Suprapubic skin (tissue), 4 donors: ENCODE measurements around the gene HSPA8. TPM values are rescaled to one million over a fixed set of nuclear protein-coding genes. Genes with fewer than 3 reads are reported as not detected.

Source experiments
- DNase-seq, 2 donors: peaks; one replicate each; pipeline ENCODE4 v3.0.0-alpha.2; 2019; ENCODE audit warnings: low spot score in 2 of 2
- H3K27ac ChIP-seq: fragments of 200-600 bp; sonication (generic); one replicate; pipeline ENCODE4 v1.5.1; 2019
- H3K27me3 ChIP-seq: fragments of 200-600 bp; sonication (generic); one replicate; pipeline ENCODE4 v1.5.1; 2019
- H3K36me3 ChIP-seq: fragments of 200-600 bp; sonication (generic); one replicate; pipeline ENCODE4 v1.5.1; 2019
- H3K4me1 ChIP-seq: fragments of 200-600 bp; sonication (generic); one replicate; pipeline ENCODE4 v1.5.1; 2019
- H3K4me3 ChIP-seq: fragments of 200-600 bp; sonication (generic); one replicate; pipeline ENCODE4 v1.5.1; 2019; ENCODE audit warnings: mild to moderate bottlenecking
- H3K9me3 ChIP-seq: fragments of 200-600 bp; sonication (generic); one replicate; pipeline ENCODE4 v1.5.1; 2019
- EP300 ChIP-seq: sonication (generic); formaldehyde crosslinking; IDR thresholded peaks from one replicate; pipeline ENCODE4 v1.6.1; 2017; ENCODE audit warnings: antibody characterized with exemption
- POLR2A ChIP-seq, 2 donors: fragments of 450-650 bp; IDR thresholded peaks; one replicate each; pipeline ENCODE4 v1.6.1; 2017; ENCODE audit warnings: antibody characterized with exemption in 2 of 2, mild to moderate bottlenecking in 2 of 2, moderate library complexity in 2 of 2
- POLR2AphosphoS5 ChIP-seq, 3 donors: sonication (generic); formaldehyde crosslinking; IDR thresholded peaks; one replicate each; pipeline ENCODE4 v1.6.1; 2017; ENCODE audit warnings: antibody characterized with exemption in 3 of 3
- WGBS: methylation state at CpG from one replicate; pipeline ENCODE4 v1.1.5; 2018; 5-methylcytosine and 5-hydroxymethylcytosine counted together
- total RNA-seq, 4 donors: library from RNA; depleted of rRNA; stranded (reverse); fragments of >200 nt; gene quantifications; one replicate each; pipeline ENCODE4 v1.1.0, GENCODE V29; 2016
- TF ChIP-seq, protein P1 (sequence below), 2 donors: fragments of 200-600 bp in 1 of 2; fragments of 450-650 bp in 1 of 2; sonication (generic) in 1 of 2; IDR thresholded peaks; one replicate each; pipeline ENCODE4 v1.5.1; 2016 to 2019; ENCODE audit warnings: antibody characterized with exemption in 2 of 2, mild to moderate bottlenecking in 1 of 2, moderate library complexity in 1 of 2

The HSPA8 gene
- total RNA-seq, 4 donors from 2014 or later, result 212 to 708 (median 560) TPM

DNA sequence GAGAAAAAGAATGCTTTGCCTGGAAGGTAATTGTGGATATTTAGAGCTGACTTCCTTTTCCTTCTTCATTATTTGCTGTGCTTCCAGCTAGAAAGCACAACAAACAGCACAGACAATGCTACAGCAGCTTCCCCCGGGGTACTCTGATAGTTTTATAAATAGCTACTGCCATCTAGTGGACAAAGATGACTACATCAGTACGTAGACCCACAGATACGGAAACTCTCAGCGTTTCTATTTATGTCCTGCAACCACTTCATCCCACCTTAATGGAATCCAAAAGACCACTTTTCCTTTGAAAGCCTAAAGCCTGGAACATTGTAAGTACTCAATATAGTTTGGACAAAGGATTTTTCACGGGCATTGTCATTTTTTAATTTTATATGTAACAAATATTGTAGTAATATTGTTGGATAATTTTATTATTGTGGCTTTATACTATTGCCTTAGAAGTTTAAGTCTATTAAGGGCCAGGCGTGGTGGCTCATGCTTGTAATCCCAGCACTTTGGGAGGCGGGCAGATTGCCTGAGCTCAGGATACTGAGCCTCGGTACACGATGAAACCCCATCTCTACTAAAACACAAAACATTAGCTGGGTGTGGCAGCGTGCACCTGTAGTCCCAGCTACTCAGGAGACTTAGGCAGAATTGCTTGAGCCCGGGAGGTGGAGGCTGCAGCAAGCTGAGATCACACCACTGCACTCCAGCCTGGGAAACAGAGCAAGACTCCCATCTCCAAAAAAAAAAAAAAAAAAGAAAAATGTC lies 7.5 kb downstream of the HSPA8 start:
- no peak overlapping the region for H3K4me3 ChIP-seq
- TF ChIP-seq EP300, result no peak
- TF ChIP-seq, protein P1, sequence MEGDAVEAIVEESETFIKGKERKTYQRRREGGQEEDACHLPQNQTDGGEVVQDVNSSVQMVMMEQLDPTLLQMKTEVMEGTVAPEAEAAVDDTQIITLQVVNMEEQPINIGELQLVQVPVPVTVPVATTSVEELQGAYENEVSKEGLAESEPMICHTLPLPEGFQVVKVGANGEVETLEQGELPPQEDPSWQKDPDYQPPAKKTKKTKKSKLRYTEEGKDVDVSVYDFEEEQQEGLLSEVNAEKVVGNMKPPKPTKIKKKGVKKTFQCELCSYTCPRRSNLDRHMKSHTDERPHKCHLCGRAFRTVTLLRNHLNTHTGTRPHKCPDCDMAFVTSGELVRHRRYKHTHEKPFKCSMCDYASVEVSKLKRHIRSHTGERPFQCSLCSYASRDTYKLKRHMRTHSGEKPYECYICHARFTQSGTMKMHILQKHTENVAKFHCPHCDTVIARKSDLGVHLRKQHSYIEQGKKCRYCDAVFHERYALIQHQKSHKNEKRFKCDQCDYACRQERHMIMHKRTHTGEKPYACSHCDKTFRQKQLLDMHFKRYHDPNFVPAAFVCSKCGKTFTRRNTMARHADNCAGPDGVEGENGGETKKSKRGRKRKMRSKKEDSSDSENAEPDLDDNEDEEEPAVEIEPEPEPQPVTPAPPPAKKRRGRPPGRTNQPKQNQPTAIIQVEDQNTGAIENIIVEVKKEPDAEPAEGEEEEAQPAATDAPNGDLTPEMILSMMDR (IDR thresholded peaks at IDR 0.05), result peak; percentile 44 to 65
- H3K9me3 ChIP-seq, result no peaks in the 10 kb centered on the region
- peaks cover 51% of the 10 kb centered on the region for H3K36me3 ChIP-seq
- H3K27ac ChIP-seq, result no peak overlapping the region
- no peak for DNase-seq
- no peaks in the 10 kb centered on the region for H3K27me3 ChIP-seq
- 27% methylated on average over 11 of the region's 11 CpGs for WGBS
- peaks cover 30% of the 10 kb centered on the region for H3K4me1 ChIP-seq

DNA sequence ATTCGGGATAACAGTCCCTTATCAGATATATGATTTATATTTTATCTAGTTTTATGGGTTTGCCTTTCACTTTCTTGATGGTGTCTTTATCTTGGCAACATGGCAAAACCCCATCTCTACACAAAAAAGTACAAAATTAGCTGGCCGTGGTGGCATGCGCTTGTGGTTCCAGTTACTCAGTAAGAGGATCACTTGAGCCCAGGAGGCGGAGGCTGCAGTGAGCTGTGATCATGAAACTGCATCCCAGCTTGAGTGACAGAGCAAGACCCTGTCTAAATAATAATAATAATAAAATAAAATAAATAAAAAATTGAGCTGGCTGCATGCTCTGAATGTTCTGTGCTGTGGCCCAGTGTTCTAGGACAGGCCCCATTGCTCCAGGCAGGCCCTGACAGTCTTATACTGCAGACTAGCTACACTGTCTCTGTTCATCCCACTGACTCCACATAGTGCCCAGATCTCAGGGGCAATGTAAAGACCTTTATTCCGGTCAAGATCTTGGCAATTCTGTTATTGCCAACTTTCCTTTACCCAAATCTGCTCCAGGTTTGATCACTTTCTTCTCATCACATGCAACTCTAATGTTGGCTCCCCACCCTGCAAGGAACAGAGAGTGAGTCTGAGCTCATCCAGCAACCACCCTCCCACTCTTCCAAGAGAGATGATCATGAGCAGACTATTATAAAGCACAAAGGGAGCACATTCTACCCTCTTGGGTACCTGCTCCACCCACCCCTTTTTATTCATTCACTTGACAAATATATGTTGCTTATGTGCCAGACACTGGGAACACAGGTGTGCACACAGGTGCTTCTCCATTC lies 8.8 kb downstream of the HSPA8 start:
- 89% methylated on average over 5 of the region's 5 CpGs for WGBS
- H3K27me3 ChIP-seq, result no peaks in the 10 kb centered on the region
- no peaks in the 10 kb centered on the region for H3K9me3 ChIP-seq
- H3K27ac ChIP-seq, result no peak overlapping the region
- TF ChIP-seq EP300 (no peak), POLR2AphosphoS5 (IDR thresholded peaks at IDR 0.05) (no peak)
- no peak overlapping the region for H3K4me3 ChIP-seq
- peaks cover 38% of the 10 kb centered on the region for H3K36me3 ChIP-seq
- DNase-seq, result peak in 1 of 2 donors; percentile 31
- peaks cover 17% of the 10 kb centered on the region for H3K4me1 ChIP-seq

DNA sequence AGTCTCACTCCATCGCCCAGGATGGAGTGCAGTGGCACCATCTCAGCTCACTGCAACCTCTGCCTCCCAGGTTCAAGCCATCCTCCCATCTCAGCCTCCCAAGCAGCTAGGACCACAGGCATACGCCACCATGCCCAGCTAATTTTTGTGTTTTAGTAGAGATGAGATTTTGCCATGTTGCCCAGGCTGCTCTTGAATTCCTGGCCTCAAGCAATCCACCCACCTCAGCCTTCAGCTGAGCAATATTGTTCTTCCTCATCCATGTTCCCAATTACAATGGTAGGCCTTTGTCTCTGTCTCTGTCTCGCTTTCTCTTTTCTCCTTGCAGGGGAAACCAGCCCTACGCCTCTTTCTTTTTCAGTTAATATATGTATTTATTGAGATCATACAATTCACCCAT lies 10.3 kb downstream of the HSPA8 start:
- Histone ChIP-seq H3K36me3 (peaks cover 23% of the 10 kb centered on the region), H3K27me3 (no peaks in the 10 kb centered on the region), H3K27ac (no peak overlapping the region), H3K4me3 (no peak overlapping the region), H3K4me1 (peaks cover 12% of the 10 kb centered on the region), H3K9me3 (no peaks in the 10 kb centered on the region)
- TF ChIP-seq, protein P1 (IDR thresholded peaks at IDR 0.05), result no peak
- TF ChIP-seq POLR2A (IDR thresholded peaks at IDR 0.05) (no peak), POLR2AphosphoS5 (IDR thresholded peaks at IDR 0.05) (no peak), EP300 (no peak)
- 93% methylated on average over 4 of the region's 4 CpGs for WGBS
- no peak for DNase-seq

DNA sequence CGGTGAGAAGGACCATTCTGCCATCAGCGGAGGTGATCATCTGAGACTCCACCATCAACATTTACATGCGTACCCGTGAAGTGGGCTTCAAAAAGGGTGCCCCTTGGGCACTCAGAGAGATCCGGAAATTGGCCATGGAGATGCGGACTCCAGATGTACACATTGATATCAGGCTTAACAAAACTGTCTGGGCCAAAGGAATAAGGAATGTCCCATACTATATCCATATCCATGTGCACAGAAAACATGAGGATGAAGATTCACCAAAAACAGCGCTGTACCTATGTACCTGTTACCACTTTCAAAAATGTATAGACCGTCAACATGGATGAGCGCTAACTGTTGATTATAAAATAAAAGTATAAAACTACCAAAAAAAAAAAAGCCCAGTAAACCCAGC lies 10.8 kb downstream of the HSPA8 start:
- Histone ChIP-seq H3K27me3 (no peaks in the 10 kb centered on the region), H3K36me3 (peaks cover 18% of the 10 kb centered on the region), H3K4me1 (peaks cover 7% of the 10 kb centered on the region), H3K9me3 (no peaks in the 10 kb centered on the region), H3K4me3 (no peak overlapping the region), H3K27ac (no peak overlapping the region)
- 96% methylated on average over 9 of the region's 9 CpGs for WGBS
- TF ChIP-seq EP300 (no peak), POLR2A (IDR thresholded peaks at IDR 0.05) (no peak), POLR2AphosphoS5 (IDR thresholded peaks at IDR 0.05) (no peak)
- TF ChIP-seq, protein P1 (IDR thresholded peaks at IDR 0.05), result no peak
- peak in 1 of 2 donors; percentile 32 for DNase-seq

DNA sequence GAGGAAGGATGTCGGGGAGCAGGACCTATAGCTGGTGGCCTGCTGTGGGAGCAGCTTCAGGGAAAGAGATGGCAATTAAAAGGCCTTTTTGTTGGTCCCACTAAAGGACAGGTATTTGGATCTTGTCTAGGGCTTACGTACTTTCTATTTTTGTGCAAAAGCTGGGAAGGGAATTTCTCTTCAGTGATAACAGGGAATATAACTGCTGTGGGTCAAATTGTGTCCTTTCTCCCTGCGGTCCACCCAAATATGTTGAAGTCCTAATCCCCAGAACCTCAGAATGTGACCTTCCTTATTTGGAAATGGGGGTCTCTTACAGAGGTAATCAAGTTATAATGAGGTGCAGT lies 14.0 kb downstream of the HSPA8 start:
- 87% methylated on average over 3 of the region's 3 CpGs for WGBS
- no peaks in the 10 kb centered on the region for H3K9me3 ChIP-seq
- TF ChIP-seq POLR2AphosphoS5 (IDR thresholded peaks at IDR 0.05), result no peak
- TF ChIP-seq EP300, result no peak
- TF ChIP-seq, protein P1 (IDR thresholded peaks at IDR 0.05), result no peak
- TF ChIP-seq POLR2A (IDR thresholded peaks at IDR 0.05), result no peak

More for the DNA sequence above, 14.0 kb downstream of the HSPA8 start:
- H3K27ac ChIP-seq, result no peak overlapping the region
- H3K27me3 ChIP-seq, result no peaks in the 10 kb centered on the region
- no peaks in the 10 kb centered on the region for H3K36me3 ChIP-seq
- no peak for DNase-seq
- H3K4me1 ChIP-seq, result peaks cover 7% of the 10 kb centered on the region
- no peak overlapping the region for H3K4me3 ChIP-seq
